Activated CD4-positive, alpha-beta T cell treated with anti-CD3 and anti-CD28 coated beads for 1 hour (primary cell): ENCODE measurements around the gene CEP295NL.
"Not testable (repeated sequence)": the region's sequence is repeated elsewhere in the genome, so short reads cannot be mapped to it uniquely, and the experiment has no call there.

Experiments
- DNase-seq: peaks from one replicate; pipeline ENCODE4 v3.0.0-alpha.2; 2020

Gene CEP295NL

GRCh38 chr17:78902231-78902630 lies 770 bp downstream of the CEP295NL start:
- not testable (repeated sequence) for DNase-seq

- DNase-seq = no peak
These were observed 1.2 kb downstream of the CEP295NL start for GRCh38 chr17:78901806-78902205.

- no peak for DNase-seq
These were observed 2.2 kb downstream of the CEP295NL start for GRCh38 chr17:78900816-78901215.

GRCh38 chr17:78899361-78900260 lies 3.4 kb downstream of the CEP295NL start:
- DNase-seq = no peak

- no peak for DNase-seq
These were observed 4.1 kb downstream of the CEP295NL start for GRCh38 chr17:78898947-78899346.

- DNase-seq = no peak
These were observed 4.7 kb downstream of the CEP295NL start for GRCh38 chr17:78898075-78898836.

- DNase-seq = no peak
These were observed 5.3 kb downstream of the CEP295NL start for GRCh38 chr17:78897664-78898047.

- no peak for DNase-seq
These were observed 6.0 kb downstream of the CEP295NL start for GRCh38 chr17:78896834-78897663.

GRCh38 chr17:78896091-78896833 lies 6.7 kb downstream of the CEP295NL start:
- DNase-seq = no peak

GRCh38 chr17:78895322-78895721 lies 7.7 kb downstream of the CEP295NL start:
- DNase-seq = no peak

GRCh38 chr17:78893684-78894083 lies 9.3 kb downstream of the CEP295NL start:
- no peak for DNase-seq

GRCh38 chr17:78892936-78893379 lies 10.0 kb downstream of the CEP295NL start:
- no peak for DNase-seq

- DNase-seq = no peak
These were observed 10.5 kb downstream of the CEP295NL start for GRCh38 chr17:78892520-78892919.

GRCh38 chr17:78892062-78892456 lies 10.9 kb downstream of the CEP295NL start:
- DNase-seq = no peak

- no peak for DNase-seq
These were observed 11.5 kb downstream of the CEP295NL start for GRCh38 chr17:78891406-78892061.

- DNase-seq = peak; percentile 20
These were observed 12.5 kb downstream of the CEP295NL start for GRCh38 chr17:78890498-78890897.

GRCh38 chr17:78890096-78890495 lies 12.9 kb downstream of the CEP295NL start:
- not testable (repeated sequence) for DNase-seq

GRCh38 chr17:78889531-78889930 lies 13.5 kb downstream of the CEP295NL start:
- no peak for DNase-seq

- no peak for DNase-seq
These were observed 14.0 kb downstream of the CEP295NL start for GRCh38 chr17:78888941-78889518.

GRCh38 chr17:78886954-78887353 lies 16.0 kb downstream of the CEP295NL start:
- DNase-seq = no peak

GRCh38 chr17:78885956-78886355 lies 17.0 kb downstream of the CEP295NL start:
- no peak for DNase-seq
